ENCODE data around the gene TET3. TPM values are rescaled to one million over a fixed set of nuclear protein-coding genes. Genes with fewer than 3 reads are reported as not detected.

The TET3 gene
- total and polyA plus RNA-seq, 2 of the 8 experiments (the other 6 are each of a cell fraction or from before 2014, with no cell fraction given) = 4.5 to 21.1 TPM

DNA sequence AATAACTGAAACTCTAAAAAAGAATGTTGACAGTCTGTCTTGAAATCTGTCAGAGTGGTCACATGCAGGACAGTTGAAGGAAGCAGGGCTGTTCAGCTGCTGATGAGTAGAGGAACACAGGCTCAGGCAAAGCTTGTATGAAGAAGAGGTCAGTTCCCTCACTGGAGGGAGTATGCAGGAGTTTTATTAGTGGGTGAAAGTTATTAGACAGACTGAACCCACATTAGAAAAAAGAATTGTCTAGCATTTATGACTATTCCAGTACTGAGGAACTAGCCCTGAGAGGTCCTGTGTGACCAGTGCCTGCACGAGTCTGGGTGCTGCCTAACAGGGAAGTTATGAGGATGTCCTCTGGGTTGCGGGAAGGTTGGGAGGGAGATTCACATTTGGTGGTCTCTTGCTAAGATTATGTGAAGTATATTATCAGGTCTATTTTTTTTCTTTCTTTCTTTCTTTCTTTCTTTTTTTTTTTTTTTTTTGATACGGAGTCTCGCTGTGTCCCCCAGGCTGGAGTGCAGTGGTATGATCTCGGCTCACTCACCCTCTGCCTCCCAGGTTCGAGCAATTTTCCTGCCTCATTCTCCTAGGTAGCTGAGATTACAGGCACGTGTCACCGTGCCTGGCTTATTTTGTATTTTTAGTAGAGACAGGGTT is 9.6 kb downstream of the TET3 start:
- Histone ChIP-seq H4K91ac (replicated peaks; ENCODE audit: insufficient read length, low read length) (no peak overlapping the region), H3K36me3 (ENCODE audit: control insufficient read depth in 2 of 4, insufficient read depth in 4 of 4, low read length in 3 of 4) (peaks cover 0 to 4% (median 0%) of the 10 kb centered on the region in 4 experiments; a peak in 1 of 8 replicates), H2BK20ac (ENCODE audit: low read length) (no peak overlapping the region), H3K4me2 (ENCODE audit: insufficient read depth in 1 of 2, low read depth in 2 of 2, low read length in 2 of 2) (no peak overlapping the region), H2BK15ac (ENCODE audit: low read length) (no peak overlapping the region), H3K27me3 (replicated peaks in 1 of 4; ENCODE audit: control insufficient read depth in 3 of 4, extremely low read depth in 1 of 4, insufficient read depth in 3 of 4, low read length in 3 of 4) (no peaks in the 10 kb centered on the region), H3K14ac (ENCODE audit: insufficient read length) (no peak overlapping the region), H2AFZ (ENCODE audit: low read length) (no peak overlapping the region), H3K79me1 (ENCODE audit: low read depth, low read length) (peaks cover 17% of the 10 kb centered on the region), H3K23ac (ENCODE audit: insufficient read length) (no peak overlapping the region), H4K8ac (ENCODE audit: extremely low read depth, insufficient read depth, low read length) (no peak overlapping the region), H3K23me2 (ENCODE audit: low read depth, low read length) (no peaks in the 10 kb centered on the region), H3K79me2 (ENCODE audit: control insufficient read depth in 1 of 2, insufficient read depth in 2 of 2, low read length in 2 of 2) (peaks cover 5 to 86% of the 10 kb centered on the region in 2 experiments), H2BK120ac (replicated peaks; ENCODE audit: low read depth, low read length) (no peak overlapping the region), H3K18ac (ENCODE audit: extremely low read depth, low read length) (no peak overlapping the region), H4K5ac (ENCODE audit: insufficient read length, low read depth, low read length) (no peak overlapping the region), H3K27ac (ENCODE audit: low read depth, low read length) (no peak overlapping the region), H3K9ac (replicated peaks in 1 of 4; ENCODE audit: extremely low read depth in 1 of 4, low read depth in 3 of 4, low read length in 3 of 4) (no peak overlapping the region), H2AK5ac (ENCODE audit: low read depth, low read length) (no peak overlapping the region), H2BK12ac (ENCODE audit: low read depth, low read length) (no peak overlapping the region), H2BK5ac (ENCODE audit: low read depth, low read length) (no peak overlapping the region), H3K56ac (replicated peaks; ENCODE audit: insufficient read length, low read depth, low read length) (no peak overlapping the region), H4K20me1 (replicated peaks in 1 of 2; ENCODE audit: control insufficient read depth in 1 of 2, insufficient read depth in 2 of 2, low read length in 2 of 2) (peaks cover 23 to 42% of the 10 kb centered on the region in 2 experiments), H3K4me3 (ENCODE audit: extremely low read depth in 1 of 4, insufficient read depth in 2 of 4, low read depth in 3 of 4, low read length in 4 of 4) (no peak overlapping the region), H3K9me3 (ENCODE audit: insufficient read depth in 2 of 2, low read depth in 1 of 2, low read length in 1 of 2) (no peaks in the 10 kb centered on the region), H3K4ac (replicated peaks; ENCODE audit: insufficient read length, low read depth, low read length) (no peak overlapping the region), H3K4me1 (replicated peaks in 1 of 4; ENCODE audit: control insufficient read depth in 3 of 4, insufficient read depth in 4 of 4, low read length in 3 of 4) (peaks cover 0 to 10% (median 4%) of the 10 kb centered on the region in 4 experiments; a peak in 3 of 7 replicates)
- ChIA-PET POLR2A (ENCODE audit: partially characterized antibody) (interaction anchor here (0.9 to 4.5 kb wide), 2 partner anchors 8 to 16 kb away, joined by 3 to 37 read pairs; partner anchors contain the start of gene TET3), CTCF (ENCODE audit: partially characterized antibody) (interaction anchor here (0.6 to 1.1 kb wide), 2 partner anchors 11 to 55 kb away, joined by 3 read pairs; no protein-coding TSS in a partner anchor)
- no peak for FAIRE-seq
- 90% methylated on average over 6 of the region's 8 CpGs; no CpG with 5 or more reads in 1 of the 2 experiments for WGBS, 2 experiments (ENCODE audit: extremely low coverage in 1 of 2, insufficient coverage in 1 of 2, insufficient read length in 1 of 2, insufficient replicate concordance in 2 of 2, low coverage in 1 of 2, low lambda C conversion rate in 2 of 2, missing lambda C conversion rate in 1 of 2)
- no peak for DNase-seq (ENCODE audit: low read depth in 1 of 2, low spot score in 2 of 2)
- no peak for TF ChIP-seq CREB1 (IDR thresholded peaks at IDR 0.05)
- TF ChIP-seq, protein P1, sequence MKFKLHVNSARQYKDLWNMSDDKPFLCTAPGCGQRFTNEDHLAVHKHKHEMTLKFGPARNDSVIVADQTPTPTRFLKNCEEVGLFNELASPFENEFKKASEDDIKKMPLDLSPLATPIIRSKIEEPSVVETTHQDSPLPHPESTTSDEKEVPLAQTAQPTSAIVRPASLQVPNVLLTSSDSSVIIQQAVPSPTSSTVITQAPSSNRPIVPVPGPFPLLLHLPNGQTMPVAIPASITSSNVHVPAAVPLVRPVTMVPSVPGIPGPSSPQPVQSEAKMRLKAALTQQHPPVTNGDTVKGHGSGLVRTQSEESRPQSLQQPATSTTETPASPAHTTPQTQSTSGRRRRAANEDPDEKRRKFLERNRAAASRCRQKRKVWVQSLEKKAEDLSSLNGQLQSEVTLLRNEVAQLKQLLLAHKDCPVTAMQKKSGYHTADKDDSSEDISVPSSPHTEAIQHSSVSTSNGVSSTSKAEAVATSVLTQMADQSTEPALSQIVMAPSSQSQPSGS (IDR thresholded peaks at IDR 0.05; ENCODE audit: low read length) = no peak
- no peak for TF ChIP-seq EZH2 (IDR thresholded peaks at IDR 0.05; ENCODE audit: low read depth, low read length, severe bottlenecking)
- no peak for TF ChIP-seq ZNF274 (IDR thresholded peaks at IDR 0.05; ENCODE audit: borderline replicate concordance, extremely low read depth, low read length)
- no peak for TF ChIP-seq SP2 (IDR thresholded peaks at IDR 0.05; ENCODE audit: low read length)

Data from H1 (cell line).